ENCODE data around the gene MAGEB6B.
"Not testable (repeated sequence)": the region's sequence is repeated elsewhere in the genome, so short reads cannot be mapped to it uniquely, and the experiment has no call there.

Gene MAGEB6B

GRCh38 chrX:26160301-26160700 lies at the start of gene MAGEB6B:
Gene MAGEB6B (plus strand): TSS chrX:26160601. CDS start chrX:26160601, 0 bp downstream.
- no peaks in the 10 kb centered on the region for H3K36me3 ChIP-seq (ENCODE audit: insufficient read depth, low read length)
- H2AFZ ChIP-seq (ENCODE audit: low read length, unreplicated experiment), result no peak within 1 kb of the TSS
- no peak within 1 kb of the TSS for H3K4me3 ChIP-seq (ENCODE audit: low read depth, low read length)
- H3K27ac ChIP-seq (ENCODE audit: low read depth, low read length), result no peak within 1 kb of the TSS
- no peaks in the 10 kb centered on the region for H3K27me3 ChIP-seq (ENCODE audit: insufficient read depth, low read length)
- no peaks in the 10 kb centered on the region for H3K4me1 ChIP-seq (ENCODE audit: control insufficient read depth, insufficient read depth, low read length, unreplicated experiment)
- no peaks in the 10 kb centered on the region for H3K79me2 ChIP-seq (ENCODE audit: control insufficient read depth, insufficient read depth, low read length, unreplicated experiment)

GRCh38 chrX:26138274-26138673 lies 22.1 kb upstream of the MAGEB6B start, which contains the start of gene MAGEB18:
Gene MAGEB18 (plus strand): TSS chrX:26138343. CDS start chrX:26138986, 643 bp downstream.
- H2AFZ ChIP-seq (ENCODE audit: low read length, unreplicated experiment), result no peak within 1 kb of the TSS
- H3K27ac ChIP-seq (ENCODE audit: low read depth, low read length), result no peak within 1 kb of the TSS
- H3K4me1 ChIP-seq (ENCODE audit: control insufficient read depth, insufficient read depth, low read length, unreplicated experiment), result no peaks in the 10 kb centered on the region
- H3K4me3 ChIP-seq (ENCODE audit: low read depth, low read length), result no peak within 1 kb of the TSS
- H3K27me3 ChIP-seq (ENCODE audit: insufficient read depth, low read length), result no peaks in the 10 kb centered on the region
- no peaks in the 10 kb centered on the region for H3K36me3 ChIP-seq (ENCODE audit: insufficient read depth, low read length)
- H3K79me2 ChIP-seq (ENCODE audit: control insufficient read depth, insufficient read depth, low read length, unreplicated experiment), result no peaks in the 10 kb centered on the region

GRCh38 chrX:26146024-26146423 lies 14.4 kb upstream of the MAGEB6B start:
- no peaks in the 10 kb centered on the region for H3K36me3 ChIP-seq (ENCODE audit: insufficient read depth, low read length)
- H3K27ac ChIP-seq (ENCODE audit: low read depth, low read length), result no peak overlapping the region
- no peaks in the 10 kb centered on the region for H3K79me2 ChIP-seq (ENCODE audit: control insufficient read depth, insufficient read depth, low read length, unreplicated experiment)
- no peaks in the 10 kb centered on the region for H3K27me3 ChIP-seq (ENCODE audit: insufficient read depth, low read length)
- H3K4me1 ChIP-seq (ENCODE audit: control insufficient read depth, insufficient read depth, low read length, unreplicated experiment), result no peaks in the 10 kb centered on the region
- H3K4me3 ChIP-seq (ENCODE audit: low read depth, low read length), result no peak overlapping the region
- no peak overlapping the region for H2AFZ ChIP-seq (ENCODE audit: low read length, unreplicated experiment)

GRCh38 chrX:26192204-26192603 lies 31.8 kb downstream of the MAGEB6B start, which contains the start of gene MAGEB6:
Gene MAGEB6 (plus strand): TSS chrX:26192440. CDS start chrX:26193847, 1,407 bp downstream.
- Histone ChIP-seq H3K27me3 (ENCODE audit: insufficient read depth, low read length) (no peaks in the 10 kb centered on the region), H3K79me2 (ENCODE audit: control insufficient read depth, insufficient read depth, low read length, unreplicated experiment) (no peaks in the 10 kb centered on the region), H2AFZ (ENCODE audit: low read length, unreplicated experiment) (no peak within 1 kb of the TSS), H3K27ac (ENCODE audit: low read depth, low read length) (no peak within 1 kb of the TSS), H3K4me1 (ENCODE audit: control insufficient read depth, insufficient read depth, low read length, unreplicated experiment) (no peaks in the 10 kb centered on the region), H3K36me3 (ENCODE audit: insufficient read depth, low read length) (no peaks in the 10 kb centered on the region), H3K4me3 (ENCODE audit: low read depth, low read length) (no peak within 1 kb of the TSS)

- Histone ChIP-seq H3K27me3 (ENCODE audit: insufficient read depth, low read length) (no peaks in the 10 kb centered on the region), H2AFZ (ENCODE audit: low read length, unreplicated experiment) (no peak overlapping the region), H3K4me1 (ENCODE audit: control insufficient read depth, insufficient read depth, low read length, unreplicated experiment) (no peaks in the 10 kb centered on the region)
These were observed 43.2 kb downstream of the MAGEB6B start for GRCh38 chrX:26203561-26203960.

GRCh38 chrX:26204717-26205116 lies 44.3 kb downstream of the MAGEB6B start:
- H3K79me2 ChIP-seq (ENCODE audit: control insufficient read depth, insufficient read depth, low read length, unreplicated experiment); H3K27ac ChIP-seq (ENCODE audit: low read depth, low read length); H2AFZ ChIP-seq (ENCODE audit: low read length, unreplicated experiment); H3K36me3 ChIP-seq (ENCODE audit: insufficient read depth, low read length); H3K27me3 ChIP-seq (ENCODE audit: insufficient read depth, low read length); H3K4me3 ChIP-seq (ENCODE audit: low read depth, low read length); H3K4me1 ChIP-seq (ENCODE audit: control insufficient read depth, insufficient read depth, low read length, unreplicated experiment): not testable (repeated sequence)

More at GRCh38 chrX:26203561-26203960, 43.2 kb downstream of the MAGEB6B start:
- Histone ChIP-seq H3K4me3 (ENCODE audit: low read depth, low read length) (no peak overlapping the region), H3K36me3 (ENCODE audit: insufficient read depth, low read length) (no peaks in the 10 kb centered on the region), H3K27ac (ENCODE audit: low read depth, low read length) (no peak overlapping the region), H3K79me2 (ENCODE audit: control insufficient read depth, insufficient read depth, low read length, unreplicated experiment) (no peaks in the 10 kb centered on the region)

GRCh38 chrX:26208012-26208411 lies 47.6 kb downstream of the MAGEB6B start:
- no peak overlapping the region for H3K27ac ChIP-seq (ENCODE audit: low read depth, low read length)
- H3K36me3 ChIP-seq (ENCODE audit: insufficient read depth, low read length), result no peaks in the 10 kb centered on the region
- H2AFZ ChIP-seq (ENCODE audit: low read length, unreplicated experiment), result no peak overlapping the region
- H3K79me2 ChIP-seq (ENCODE audit: control insufficient read depth, insufficient read depth, low read length, unreplicated experiment), result no peaks in the 10 kb centered on the region
- H3K4me3 ChIP-seq (ENCODE audit: low read depth, low read length), result no peak overlapping the region
- no peaks in the 10 kb centered on the region for H3K27me3 ChIP-seq (ENCODE audit: insufficient read depth, low read length)
- no peaks in the 10 kb centered on the region for H3K4me1 ChIP-seq (ENCODE audit: control insufficient read depth, insufficient read depth, low read length, unreplicated experiment)
